HG02763 (cell line): Measurements from ENCODE around the gene SLC25A12.

Source experiments
- ATAC-seq: cut with Tn5 transposase; IDR thresholded peaks from one replicate; pipeline ENCODE4 v1.9.1; 2021; ENCODE audit warnings: mild to moderate bottlenecking, moderate library complexity; ENCODE audit not compliant: unreplicated experiment

Gene SLC25A12

DNA sequence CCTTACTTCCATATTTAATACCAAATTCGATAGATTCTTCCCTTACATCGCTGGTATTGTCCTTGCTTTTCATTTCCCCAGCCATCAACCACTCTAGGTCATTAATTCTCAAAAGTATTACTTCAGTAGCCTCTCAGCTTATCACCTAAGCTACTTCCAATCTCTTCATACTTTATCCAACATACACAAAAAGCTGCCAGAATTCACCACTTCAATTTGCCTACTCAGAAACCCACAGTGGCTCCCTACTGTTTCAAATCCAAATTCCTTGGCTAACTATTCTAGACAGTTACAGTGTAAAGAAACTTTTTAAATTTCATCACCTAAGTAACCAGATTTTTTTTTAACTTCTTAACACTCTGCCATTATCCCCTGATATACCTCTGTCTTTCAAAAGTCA lies 4.7 kb downstream of the SLC25A12 start:
- ATAC-seq, result no peak

GRCh38 chr2:171883275-171883893 lies 10.7 kb downstream of the SLC25A12 start:
- ATAC-seq, result no peak

GRCh38 chr2:171882089-171882769 lies 11.8 kb downstream of the SLC25A12 start:
- ATAC-seq, result no peak

DNA sequence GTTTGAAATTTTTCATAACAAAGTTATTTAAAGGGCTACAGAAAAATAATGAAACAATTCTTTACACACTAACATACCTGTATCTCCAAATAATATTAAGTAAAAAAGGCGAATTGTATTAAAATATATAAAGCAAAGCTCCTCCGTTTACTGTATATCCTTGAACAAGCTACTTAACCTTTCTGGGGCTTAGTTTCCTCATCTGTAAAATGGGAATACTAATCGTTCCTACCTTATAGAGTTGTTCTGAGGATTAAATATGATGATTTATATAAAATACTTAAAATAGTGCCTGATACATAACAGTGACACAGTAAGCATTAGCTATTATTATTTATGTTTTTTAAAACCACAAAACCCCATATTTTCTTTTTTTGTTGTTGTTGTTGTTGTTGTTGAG lies 13.3 kb downstream of the SLC25A12 start:
- ATAC-seq, result no peak

DNA sequence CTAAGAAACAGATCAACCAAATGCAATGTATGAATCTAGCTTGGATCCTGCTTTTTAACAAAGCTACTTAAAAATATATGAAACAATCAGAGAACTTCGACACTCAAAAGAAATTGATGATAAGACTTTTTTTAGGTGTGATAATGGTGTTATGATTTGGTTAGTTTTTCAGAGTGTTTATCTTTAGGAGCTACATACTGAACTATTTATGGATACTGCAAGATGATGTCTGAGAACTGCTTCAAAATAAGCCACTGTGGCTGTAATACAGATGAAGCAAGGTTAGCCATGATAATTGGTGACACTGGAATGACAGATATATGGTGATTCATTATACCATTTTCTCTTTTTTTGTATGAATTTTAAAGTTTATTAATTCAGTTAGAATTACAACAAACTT lies 14.2 kb downstream of the SLC25A12 start:
- ATAC-seq, result no peak

- no peak for ATAC-seq
Measured at GRCh38 chr2:171878481-171878993, 15.5 kb downstream of the SLC25A12 start.

- ATAC-seq, result no peak
Measured at GRCh38 chr2:171874963-171875362, 19.1 kb downstream of the SLC25A12 start.

DNA sequence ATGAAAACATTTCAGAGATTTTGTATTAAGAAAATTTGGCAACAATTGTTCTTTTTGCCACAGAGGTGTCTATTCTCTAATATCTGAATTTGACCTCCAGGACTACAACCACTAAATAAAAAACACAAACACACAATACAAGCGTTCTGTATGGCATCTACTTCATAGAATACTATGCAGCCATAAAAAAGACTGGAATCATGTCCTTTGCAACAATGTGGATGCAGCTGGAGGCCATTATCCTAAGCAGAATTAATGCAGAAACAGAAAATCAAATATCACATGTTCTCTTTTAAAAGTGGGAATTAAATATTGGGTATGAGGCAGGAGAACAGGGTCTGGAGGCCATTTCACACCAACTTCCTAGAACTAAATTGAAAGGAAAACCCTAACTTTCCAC lies 19.5 kb downstream of the SLC25A12 start:
- ATAC-seq, result no peak

DNA sequence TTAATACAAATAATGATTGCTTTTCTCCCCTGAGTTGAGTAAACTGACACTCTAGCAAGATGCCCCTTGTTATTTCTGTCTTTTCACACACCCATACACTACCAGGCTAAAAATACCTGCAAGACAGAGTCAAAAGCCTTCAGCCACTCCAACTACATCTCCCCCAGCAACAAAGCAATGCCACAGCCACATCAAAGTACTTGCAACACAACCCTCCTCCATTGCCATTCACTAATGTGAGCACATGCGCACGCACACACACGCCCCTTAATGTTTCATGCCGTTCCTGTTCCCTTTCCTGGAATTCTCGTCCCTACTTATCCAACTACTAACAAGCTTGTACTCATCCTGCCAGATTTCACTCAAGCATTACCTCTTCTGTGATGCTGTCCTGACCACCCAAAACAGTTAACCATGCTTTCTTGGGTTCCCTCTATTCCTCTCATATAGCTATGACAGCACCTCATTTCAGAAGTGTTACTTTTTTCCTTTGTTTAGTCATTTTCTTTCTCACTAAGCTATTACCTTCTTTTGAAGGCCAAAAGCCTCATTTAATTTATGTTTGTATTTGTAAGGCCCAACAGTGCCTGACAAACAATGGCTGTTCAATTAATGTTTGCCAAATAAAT lies 29.6 kb downstream of the SLC25A12 start:
- ATAC-seq, result no peak

- ATAC-seq, result no peak
Measured at GRCh38 chr2:171862501-171862900, 31.5 kb downstream of the SLC25A12 start.

DNA sequence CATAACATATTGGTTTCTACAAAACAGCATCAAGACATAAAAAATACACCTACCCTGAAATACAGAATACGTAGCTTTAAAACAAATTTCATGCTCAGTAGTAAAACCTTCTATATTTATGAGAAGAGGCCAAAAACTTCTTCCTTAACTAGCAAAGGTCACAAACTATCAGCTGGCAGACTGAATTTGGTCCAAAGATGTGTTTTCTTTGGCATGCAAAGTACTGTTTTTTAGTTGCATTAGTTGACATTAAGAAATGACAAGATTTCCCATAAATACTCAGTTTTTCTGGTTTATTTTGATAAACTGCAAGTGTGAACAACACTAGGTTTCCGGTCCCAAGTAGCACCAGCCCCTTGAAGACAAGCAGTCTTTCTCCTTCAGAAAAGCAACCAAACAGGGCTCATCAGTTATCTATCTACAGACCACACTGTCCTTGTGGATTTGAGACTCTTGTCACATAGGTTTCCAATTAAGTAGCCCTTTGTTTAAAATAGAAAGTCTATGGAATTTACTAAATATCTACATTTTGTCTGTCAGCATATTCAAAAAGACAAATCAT lies 35.6 kb downstream of the SLC25A12 start:
- no peak for ATAC-seq

- no peak for ATAC-seq
Measured at GRCh38 chr2:171855401-171855800, 38.6 kb downstream of the SLC25A12 start.

GRCh38 chr2:171852366-171852888 lies 41.6 kb downstream of the SLC25A12 start:
- ATAC-seq, result no peak

DNA sequence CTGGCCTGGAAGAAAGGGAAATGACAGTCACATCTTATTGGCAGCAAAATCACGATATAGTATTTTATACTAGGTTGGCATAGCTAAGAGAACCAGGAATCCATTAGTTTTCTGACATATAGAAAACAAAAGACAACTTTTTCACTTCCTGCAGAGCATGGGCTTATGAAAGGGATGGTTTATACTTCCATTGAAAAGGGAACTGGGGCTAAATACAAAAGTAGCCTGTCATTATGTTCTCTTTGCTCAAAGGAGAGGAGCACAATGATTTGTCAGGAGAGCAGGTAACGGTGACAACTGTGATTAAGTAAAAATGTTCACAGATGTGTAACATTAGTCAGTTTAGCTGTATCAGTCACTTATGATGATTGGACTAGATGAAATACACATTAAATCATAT lies 46.4 kb downstream of the SLC25A12 start:
- ATAC-seq, result no peak

DNA sequence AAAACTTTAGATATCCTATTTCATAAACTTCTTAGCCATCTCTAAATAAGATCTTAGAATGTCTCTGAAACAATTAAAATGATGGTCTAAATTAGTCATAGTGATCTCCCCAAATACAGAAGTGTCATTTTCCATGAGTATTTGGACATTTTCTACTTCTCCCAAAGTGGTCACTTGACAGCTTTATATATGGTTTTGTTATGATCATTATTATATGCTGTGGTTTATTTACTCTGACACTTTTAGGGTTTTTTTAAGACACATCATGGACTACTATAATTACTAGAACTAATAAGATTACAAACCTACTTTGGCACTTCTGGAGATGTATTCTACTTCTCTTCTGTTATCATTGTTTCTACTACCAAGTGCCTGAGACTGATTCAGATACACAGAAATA lies 47.1 kb downstream of the SLC25A12 start:
- no peak for ATAC-seq

DNA sequence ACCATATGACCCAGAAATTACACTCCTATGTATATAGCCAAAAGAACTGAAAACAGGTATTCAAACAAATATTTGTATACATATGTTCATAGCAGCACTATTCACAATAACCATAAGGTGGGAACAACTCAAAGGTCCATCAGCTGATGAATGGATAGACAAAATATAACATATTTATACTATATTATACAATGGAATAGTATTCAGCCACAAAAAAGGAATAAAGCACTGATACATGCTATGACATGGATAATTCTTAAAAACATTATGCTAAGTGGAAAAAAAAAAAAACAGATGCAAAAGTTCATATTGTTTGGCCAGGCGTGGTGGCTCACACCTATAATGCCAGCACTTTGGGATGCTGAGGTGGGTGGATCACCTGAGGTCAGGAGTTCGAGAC lies 52.0 kb downstream of the SLC25A12 start:
- ATAC-seq, result no peak

DNA sequence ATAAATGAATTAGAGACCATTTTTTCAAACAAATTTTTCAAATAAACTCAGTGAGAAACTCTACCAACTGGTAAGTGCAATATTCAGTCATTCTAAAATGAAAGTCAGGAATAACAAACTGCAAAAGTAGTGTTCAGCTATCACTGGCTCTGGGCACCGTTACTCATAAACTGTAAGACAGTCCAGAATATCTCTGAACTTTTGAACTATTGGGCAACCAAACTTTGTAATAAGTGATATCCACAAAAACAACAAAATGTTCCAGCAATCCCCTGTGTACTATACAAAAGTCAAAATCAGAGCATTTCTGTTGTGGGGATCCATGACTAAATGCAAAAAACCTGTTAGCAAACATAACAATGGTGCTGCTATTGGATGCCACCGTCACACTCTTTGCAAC lies 56.3 kb downstream of the SLC25A12 start:
- ATAC-seq, result no peak

DNA sequence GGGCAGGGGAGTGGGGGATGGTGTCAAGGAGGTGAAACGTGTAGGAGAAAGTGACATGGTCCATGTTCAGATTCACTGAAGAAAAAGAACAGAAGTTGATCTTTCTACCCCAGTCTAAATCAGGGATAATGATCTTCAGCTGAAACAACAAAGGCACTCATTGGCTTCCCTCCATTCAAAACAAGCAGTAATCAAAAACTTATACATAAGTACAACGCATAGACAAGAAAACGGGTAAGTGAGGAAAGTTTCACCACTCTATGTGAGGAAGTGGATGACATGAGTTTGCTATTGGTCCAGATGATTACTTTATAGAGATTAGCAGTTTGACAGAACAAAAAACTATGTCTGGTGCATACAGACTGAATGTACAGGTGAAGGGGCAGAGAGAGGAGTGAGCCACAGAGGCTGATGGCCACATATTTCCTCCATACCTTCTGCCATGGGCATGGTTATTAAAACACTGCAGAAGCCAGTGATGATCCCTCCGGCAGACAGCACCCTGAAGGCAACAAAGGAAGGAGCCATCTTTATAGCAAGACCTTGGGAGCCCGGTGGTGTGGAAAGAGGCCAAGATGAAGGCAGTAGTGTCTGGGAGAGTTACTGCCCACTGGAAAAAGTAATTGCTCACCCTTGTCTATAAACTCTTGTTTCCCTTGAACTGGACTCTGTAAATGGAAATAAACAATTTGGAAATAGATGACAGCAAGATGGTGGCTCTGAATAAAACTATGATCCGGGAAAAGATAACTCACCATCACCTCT lies 57.7 kb downstream of the SLC25A12 start:
- ATAC-seq, result no peak

- ATAC-seq, result no peak
Measured at GRCh38 chr2:171835386-171835785, 58.7 kb downstream of the SLC25A12 start.

GRCh38 chr2:171834286-171834685 lies 59.8 kb downstream of the SLC25A12 start:
- ATAC-seq, result no peak

DNA sequence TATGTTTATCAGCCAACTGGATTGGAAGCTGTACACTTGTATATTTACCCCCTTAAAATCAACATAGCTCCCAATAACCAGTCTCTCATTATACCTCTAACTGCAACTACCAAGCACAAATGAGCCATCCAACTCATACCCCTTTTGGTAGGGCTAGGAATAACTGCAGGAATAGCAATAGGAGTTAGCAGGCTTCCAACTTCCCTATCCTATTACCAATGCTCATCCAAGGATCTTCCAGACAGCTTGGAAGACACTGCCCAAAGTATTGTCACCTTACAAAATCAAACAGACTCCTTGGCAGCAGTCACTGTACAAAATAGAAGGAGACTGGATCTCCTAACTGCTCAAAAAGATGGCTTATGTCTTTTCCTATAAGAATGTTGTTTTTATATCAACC lies 61.6 kb downstream of the SLC25A12 start:
- ATAC-seq, result no peak
